HAP-1 (cell line): ENCODE data around the gene HTR1B.

Source experiments
- DNase-seq, 2 experiments: peaks; one replicate each; pipeline ENCODE4 v3.0.0-alpha.2; 2016 to 2020; ENCODE audit warnings: low spot score in 2 of 2
- H3K27me3 ChIP-seq: fragments of 250-450 bp; sonication (Bioruptor Pico); 2 replicates; pipeline ENCODE4 v1.5.1; 2020; ENCODE audit warnings: low read depth, mild to moderate bottlenecking, moderate library complexity
- H3K36me3 ChIP-seq: fragments of 250-450 bp; sonication (Bioruptor Pico); replicated peaks from 2 replicates; pipeline ENCODE4 v1.5.1; 2020; ENCODE audit warnings: mild to moderate bottlenecking
- H3K4me1 ChIP-seq: fragments of 250-450 bp; sonication (Bioruptor Pico); 2 replicates; pipeline ENCODE4 v1.5.1; 2020; ENCODE audit warnings: mild to moderate bottlenecking
- H3K4me3 ChIP-seq: fragments of 250-450 bp; sonication (Bioruptor Pico); 2 replicates; pipeline ENCODE4 v1.5.1; 2020; ENCODE audit warnings: mild to moderate bottlenecking, moderate library complexity
- H3K9me3 ChIP-seq: fragments of 250-450 bp; sonication (Bioruptor Pico); 2 replicates; pipeline ENCODE4 v1.5.1; 2020; ENCODE audit warnings: mild to moderate bottlenecking, moderate library complexity
- in situ Hi-C: fragments of 300-500 bp; cut with MboI; formaldehyde crosslinking; loops from 3 replicates; pipeline ENCODE4 v1.14.3; 2020; ENCODE audit warnings: low sequenced_read_pairs, inconsistent platforms, mixed read lengths

The HTR1B gene, protein sequence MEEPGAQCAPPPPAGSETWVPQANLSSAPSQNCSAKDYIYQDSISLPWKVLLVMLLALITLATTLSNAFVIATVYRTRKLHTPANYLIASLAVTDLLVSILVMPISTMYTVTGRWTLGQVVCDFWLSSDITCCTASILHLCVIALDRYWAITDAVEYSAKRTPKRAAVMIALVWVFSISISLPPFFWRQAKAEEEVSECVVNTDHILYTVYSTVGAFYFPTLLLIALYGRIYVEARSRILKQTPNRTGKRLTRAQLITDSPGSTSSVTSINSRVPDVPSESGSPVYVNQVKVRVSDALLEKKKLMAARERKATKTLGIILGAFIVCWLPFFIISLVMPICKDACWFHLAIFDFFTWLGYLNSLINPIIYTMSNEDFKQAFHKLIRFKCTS

DNA sequence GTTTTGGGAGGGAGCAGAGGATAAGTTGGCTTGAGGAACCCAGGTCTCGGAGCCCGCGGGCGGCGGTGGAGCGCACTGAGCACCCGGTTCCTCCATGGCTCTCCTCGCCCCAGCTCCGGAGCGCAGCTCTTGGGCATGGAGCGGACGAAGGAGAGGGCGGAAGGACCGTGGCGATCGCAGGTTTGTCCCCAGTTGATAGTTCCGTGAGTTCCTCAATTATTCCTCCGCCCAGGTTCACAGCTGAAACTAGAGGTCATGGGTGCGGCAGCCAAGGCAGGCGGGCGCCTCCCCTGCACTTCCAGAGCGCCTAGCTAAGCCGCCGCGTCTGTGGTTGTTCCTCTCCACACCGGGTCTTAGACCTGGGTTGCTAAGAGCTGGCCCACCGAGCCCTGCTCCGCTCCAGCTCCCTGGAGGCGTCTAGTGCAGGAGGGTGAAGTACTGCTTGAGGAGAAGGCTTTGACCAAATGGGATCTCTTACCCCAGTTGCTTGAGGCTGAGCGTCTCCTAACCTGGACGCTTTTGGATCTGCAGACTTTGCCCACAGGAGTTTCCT is at the start of gene HTR1B:
Gene HTR1B (minus strand): TSS at position 184 of the 553 bp plus-strand sequence. CDS start 88 bp downstream, at position 96.
- Histone ChIP-seq H3K4me1 (no peaks in the 10 kb centered on the region), H3K36me3 (no peaks in the 10 kb centered on the region), H3K27me3 (peaks cover 43% of the 10 kb centered on the region), H3K9me3 (no peaks in the 10 kb centered on the region), H3K4me3 (no peak within 1 kb of the TSS)
- no peak for DNase-seq
- in situ Hi-C loops, result loop anchor here (25.0 kb wide), 1 partner anchor 1526 kb away; no protein-coding TSS in a partner anchor

DNA sequence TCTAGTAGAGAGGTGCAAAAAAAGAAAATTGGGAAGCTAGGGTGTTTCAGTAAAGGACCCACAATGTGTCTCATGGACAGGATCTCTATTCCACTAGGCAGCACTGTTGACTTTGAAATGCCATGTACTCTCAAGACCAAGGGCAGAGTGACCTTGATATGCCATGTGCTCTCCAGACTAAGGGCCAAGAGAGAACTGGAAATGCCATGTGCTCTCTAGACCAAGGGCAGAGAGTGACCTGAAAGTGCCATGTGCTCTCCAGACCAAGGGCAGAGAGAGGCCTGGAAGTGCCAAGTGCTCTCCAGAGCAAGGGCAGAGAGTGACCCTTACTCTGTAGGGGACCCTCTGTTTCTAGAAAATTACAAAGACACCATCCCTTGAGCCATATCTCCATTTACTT is 49.3 kb upstream of the HTR1B start:
- Histone ChIP-seq H3K4me1 (no peaks in the 10 kb centered on the region), H3K27me3 (no peaks in the 10 kb centered on the region), H3K9me3 (no peaks in the 10 kb centered on the region), H3K36me3 (no peaks in the 10 kb centered on the region), H3K4me3 (no peak overlapping the region)
- in situ Hi-C loops, result no loop called here
- DNase-seq, result no peak

DNA sequence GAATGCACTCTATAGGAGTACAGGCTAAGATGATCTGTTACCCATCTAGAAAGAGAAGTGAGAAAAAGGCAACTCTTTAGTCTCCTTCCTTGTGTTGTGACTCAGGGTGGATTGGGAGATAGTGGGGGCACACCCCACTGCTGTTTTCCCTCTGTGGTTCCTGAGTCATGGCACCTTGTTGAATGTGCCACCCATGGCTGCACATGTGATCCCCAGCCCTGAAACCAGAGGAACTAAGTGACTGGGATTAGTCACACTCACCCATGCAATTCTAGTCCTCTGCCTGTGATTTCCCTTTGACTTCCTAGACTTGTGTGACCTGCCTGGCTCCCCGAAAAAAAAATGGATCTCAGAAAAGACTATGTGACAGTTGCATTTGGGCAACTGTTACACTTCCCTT is 48.6 kb upstream of the HTR1B start:
- Histone ChIP-seq H3K4me3 (no peak overlapping the region), H3K9me3 (no peaks in the 10 kb centered on the region), H3K36me3 (no peaks in the 10 kb centered on the region), H3K4me1 (no peaks in the 10 kb centered on the region), H3K27me3 (no peaks in the 10 kb centered on the region)
- in situ Hi-C loops, result no loop called here
- no peak for DNase-seq

DNA sequence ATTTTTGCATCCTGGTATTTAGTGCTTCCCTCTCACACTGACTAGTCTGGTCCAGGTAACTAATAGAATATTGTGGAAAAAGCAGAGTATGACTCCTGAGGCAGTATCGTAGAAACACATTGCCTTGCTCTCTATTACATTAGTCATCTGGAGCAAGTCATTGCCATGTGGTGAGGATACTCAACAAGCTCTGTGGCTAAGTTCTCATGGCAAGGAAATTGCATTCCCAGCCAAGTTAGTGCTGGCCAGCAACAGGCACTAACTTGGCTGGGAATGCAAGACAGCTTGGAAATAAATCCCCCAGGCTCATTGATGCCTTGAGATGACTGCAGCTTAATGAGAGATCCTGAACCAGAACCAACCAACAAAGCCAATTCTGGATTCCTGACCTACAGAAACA is 39.7 kb upstream of the HTR1B start:
- in situ Hi-C loops, result no loop called here
- no peak for DNase-seq
- no peaks in the 10 kb centered on the region for H3K27me3 ChIP-seq
- no peaks in the 10 kb centered on the region for H3K4me1 ChIP-seq
- H3K9me3 ChIP-seq, result no peaks in the 10 kb centered on the region
- H3K4me3 ChIP-seq, result no peak overlapping the region
- no peaks in the 10 kb centered on the region for H3K36me3 ChIP-seq

DNA sequence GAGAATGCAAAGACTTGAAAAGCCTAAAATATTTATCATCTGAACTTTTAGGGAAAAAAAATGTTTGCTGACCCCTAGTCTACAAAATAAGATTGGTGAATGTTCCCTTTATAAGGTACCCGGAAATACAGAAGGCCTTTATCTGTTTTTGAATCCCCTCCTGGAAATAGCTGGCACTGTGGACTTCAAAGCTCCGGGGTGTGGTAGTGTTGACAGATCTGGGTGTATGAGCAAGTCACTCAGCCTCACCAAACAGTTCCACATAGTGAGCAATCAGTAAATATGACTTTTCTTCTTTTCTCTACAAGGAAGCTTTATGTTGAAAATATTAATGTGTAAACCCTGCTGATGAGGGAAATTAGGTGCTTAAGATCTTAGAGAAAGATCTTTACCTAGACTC is 29.2 kb upstream of the HTR1B start:
- Histone ChIP-seq H3K27me3 (no peaks in the 10 kb centered on the region), H3K4me3 (no peak overlapping the region), H3K9me3 (no peaks in the 10 kb centered on the region), H3K4me1 (no peaks in the 10 kb centered on the region), H3K36me3 (no peaks in the 10 kb centered on the region)
- in situ Hi-C loops, result no loop called here
- no peak for DNase-seq

DNA sequence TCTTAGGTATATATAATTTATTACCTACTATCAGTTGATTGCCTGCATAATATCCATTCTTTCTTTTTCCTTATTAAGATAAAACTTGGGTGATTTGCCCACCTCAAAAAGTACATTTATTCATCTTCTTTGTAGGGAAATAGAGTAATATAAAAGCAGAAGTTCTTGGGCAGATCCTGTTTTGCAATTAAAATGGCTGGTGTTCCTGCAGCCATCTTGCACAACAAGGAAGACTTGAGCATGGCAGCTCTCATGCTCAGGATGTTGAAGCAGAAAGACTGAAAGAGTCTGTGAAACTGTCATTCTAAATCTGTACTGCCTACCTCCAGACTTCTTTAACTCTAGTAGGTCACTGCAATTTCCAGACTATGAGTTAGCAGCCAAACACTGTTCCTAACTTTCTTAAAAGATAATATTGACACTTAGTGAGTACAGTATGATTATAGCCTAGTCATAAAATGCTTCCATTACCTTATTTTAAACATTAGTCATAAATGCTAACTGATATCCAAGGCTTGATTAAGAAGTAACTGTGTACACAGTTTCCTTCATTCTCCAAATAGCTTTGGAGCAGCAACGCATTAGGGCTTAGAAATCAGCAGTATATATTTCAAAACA is 24.6 kb upstream of the HTR1B start:
- in situ Hi-C loops, result no loop called here
- no peaks in the 10 kb centered on the region for H3K4me1 ChIP-seq
- no peak overlapping the region for H3K4me3 ChIP-seq
- no peaks in the 10 kb centered on the region for H3K36me3 ChIP-seq
- no peak for DNase-seq
- H3K9me3 ChIP-seq, result no peaks in the 10 kb centered on the region
- no peaks in the 10 kb centered on the region for H3K27me3 ChIP-seq

DNA sequence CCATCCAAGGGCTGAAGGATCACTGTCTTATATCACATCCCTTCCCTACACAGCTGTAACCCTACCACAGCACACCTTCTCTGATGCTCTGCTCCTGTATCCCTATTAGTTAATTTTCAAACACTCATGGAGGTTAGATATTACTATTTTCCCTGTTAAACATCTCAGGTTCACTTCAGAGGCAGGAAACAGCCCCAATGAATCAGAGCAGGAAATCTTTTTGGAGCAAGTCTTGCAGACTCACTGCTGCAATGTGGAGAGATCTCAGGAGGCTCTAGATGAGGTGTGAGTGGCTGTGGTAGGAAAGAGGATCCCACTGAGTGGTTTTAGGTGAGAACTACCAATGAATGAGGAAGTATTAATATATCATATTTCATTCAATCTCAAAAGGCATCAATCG is 19.7 kb upstream of the HTR1B start:
- Histone ChIP-seq H3K4me3 (no peak overlapping the region), H3K4me1 (no peaks in the 10 kb centered on the region), H3K9me3 (no peaks in the 10 kb centered on the region), H3K36me3 (no peaks in the 10 kb centered on the region), H3K27me3 (no peaks in the 10 kb centered on the region)
- DNase-seq, result no peak
- in situ Hi-C loops, result no loop called here

DNA sequence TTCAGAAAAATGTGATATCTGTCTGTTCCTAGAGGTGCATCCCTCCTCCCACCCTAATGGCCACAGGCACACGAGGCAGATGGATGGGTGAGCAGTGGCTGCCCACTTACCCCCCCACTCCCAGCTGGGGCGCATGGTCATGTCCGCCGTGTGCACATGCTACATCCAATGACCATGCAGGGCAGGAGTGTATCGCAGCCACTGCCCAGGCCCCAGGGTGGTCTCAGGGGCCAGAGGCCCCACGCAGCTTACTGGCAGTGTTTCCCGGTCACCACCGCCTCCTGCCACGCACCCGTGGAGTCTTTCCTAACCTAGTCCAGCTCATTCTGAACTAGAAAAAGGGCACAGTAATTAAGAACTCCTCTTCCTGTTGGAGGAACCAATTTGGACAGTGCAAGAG is 11.7 kb upstream of the HTR1B start:
- no peaks in the 10 kb centered on the region for H3K9me3 ChIP-seq
- no peaks in the 10 kb centered on the region for H3K36me3 ChIP-seq
- H3K4me3 ChIP-seq, result no peak overlapping the region
- no peaks in the 10 kb centered on the region for H3K4me1 ChIP-seq
- DNase-seq, result no peak
- in situ Hi-C loops, result loop anchor here (25.0 kb wide), 1 partner anchor 1538 kb away; no protein-coding TSS in a partner anchor
- H3K27me3 ChIP-seq, result no peaks in the 10 kb centered on the region

DNA sequence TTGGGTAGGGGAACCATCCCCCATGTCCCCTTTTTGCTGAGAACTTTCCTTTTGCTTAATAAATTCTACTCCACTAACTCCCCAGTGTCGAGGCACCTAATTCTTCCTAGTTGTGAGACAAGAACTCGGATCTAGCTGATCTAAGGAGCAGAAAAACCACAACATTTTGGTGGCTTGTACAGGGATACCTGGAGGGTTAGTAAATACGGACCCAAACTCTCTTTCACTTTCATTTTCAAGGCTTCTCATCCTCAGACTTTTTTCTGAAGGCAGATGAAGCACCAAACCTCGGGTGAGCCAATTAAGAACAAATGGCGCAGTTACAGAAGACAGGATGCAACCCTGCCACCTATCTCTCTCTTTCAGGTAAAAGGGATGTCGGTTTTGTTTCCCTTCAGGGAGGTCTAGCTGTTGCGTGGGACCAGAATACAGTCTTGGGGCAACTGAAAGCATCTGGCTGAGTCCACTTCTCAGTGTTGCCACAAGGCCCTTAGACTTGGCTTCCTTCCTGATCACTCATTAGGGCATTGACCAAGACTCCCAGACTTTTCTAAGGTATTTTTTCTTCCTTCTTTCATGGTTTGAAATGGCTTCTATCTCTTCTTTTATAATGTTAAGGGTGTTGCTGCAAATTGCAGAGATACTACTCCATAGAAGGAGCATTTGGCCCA is 11.1 kb upstream of the HTR1B start:
- no peaks in the 10 kb centered on the region for H3K4me1 ChIP-seq
- no peak overlapping the region for H3K4me3 ChIP-seq
- H3K27me3 ChIP-seq, result no peaks in the 10 kb centered on the region
- in situ Hi-C loops, result loop anchor here (25.0 kb wide), 1 partner anchor 1537 kb away; no protein-coding TSS in a partner anchor
- H3K9me3 ChIP-seq, result no peaks in the 10 kb centered on the region
- DNase-seq, result no peak
- no peaks in the 10 kb centered on the region for H3K36me3 ChIP-seq

DNA sequence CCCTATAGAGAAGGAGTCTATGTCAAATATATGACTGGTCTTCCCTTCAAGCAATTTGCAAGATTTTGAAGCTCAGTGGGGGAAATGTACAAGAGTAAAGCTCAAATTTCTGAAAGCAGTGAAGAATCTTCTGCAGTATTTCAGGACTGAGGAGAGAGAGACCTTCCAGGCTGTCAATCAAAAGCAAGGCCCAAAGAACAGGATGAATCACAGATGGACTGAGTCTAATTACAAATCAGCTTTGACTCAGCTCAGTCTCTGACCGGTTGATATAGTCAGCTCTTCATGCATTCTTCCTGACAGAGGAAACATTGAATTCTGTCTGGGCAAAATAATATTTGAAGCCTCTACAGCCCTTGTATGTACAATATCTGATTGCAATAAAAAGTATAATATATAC is 7.7 kb upstream of the HTR1B start:
- DNase-seq, result no peak
- Histone ChIP-seq H3K4me3 (no peak overlapping the region), H3K27me3 (peaks cover 6% of the 10 kb centered on the region; the same call in 1 of the 2 replicates), H3K4me1 (no peaks in the 10 kb centered on the region), H3K36me3 (no peaks in the 10 kb centered on the region), H3K9me3 (no peaks in the 10 kb centered on the region)
- in situ Hi-C loops, result loop anchor here (25.0 kb wide), 1 partner anchor 1534 kb away; no protein-coding TSS in a partner anchor

DNA sequence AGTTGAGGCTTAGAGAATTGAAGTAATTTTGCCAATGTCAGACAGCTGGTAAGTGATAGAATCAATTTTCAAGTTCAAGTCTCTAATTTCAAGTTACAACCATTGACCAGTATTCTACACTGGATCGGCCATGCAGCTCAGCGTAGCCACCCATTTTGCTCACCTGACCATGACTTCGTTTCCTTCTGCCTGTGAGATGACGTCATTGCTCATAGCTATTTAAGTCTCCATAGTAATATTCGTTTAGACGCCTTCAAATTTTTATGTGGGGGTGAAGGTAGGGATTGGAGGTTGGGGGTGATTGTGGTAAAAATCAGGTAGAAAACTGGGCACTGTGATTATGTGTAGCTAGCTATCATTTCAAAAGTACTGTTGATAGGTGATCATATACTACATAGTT is 5.6 kb upstream of the HTR1B start:
- peaks cover 26% of the 10 kb centered on the region for H3K27me3 ChIP-seq

DNA sequence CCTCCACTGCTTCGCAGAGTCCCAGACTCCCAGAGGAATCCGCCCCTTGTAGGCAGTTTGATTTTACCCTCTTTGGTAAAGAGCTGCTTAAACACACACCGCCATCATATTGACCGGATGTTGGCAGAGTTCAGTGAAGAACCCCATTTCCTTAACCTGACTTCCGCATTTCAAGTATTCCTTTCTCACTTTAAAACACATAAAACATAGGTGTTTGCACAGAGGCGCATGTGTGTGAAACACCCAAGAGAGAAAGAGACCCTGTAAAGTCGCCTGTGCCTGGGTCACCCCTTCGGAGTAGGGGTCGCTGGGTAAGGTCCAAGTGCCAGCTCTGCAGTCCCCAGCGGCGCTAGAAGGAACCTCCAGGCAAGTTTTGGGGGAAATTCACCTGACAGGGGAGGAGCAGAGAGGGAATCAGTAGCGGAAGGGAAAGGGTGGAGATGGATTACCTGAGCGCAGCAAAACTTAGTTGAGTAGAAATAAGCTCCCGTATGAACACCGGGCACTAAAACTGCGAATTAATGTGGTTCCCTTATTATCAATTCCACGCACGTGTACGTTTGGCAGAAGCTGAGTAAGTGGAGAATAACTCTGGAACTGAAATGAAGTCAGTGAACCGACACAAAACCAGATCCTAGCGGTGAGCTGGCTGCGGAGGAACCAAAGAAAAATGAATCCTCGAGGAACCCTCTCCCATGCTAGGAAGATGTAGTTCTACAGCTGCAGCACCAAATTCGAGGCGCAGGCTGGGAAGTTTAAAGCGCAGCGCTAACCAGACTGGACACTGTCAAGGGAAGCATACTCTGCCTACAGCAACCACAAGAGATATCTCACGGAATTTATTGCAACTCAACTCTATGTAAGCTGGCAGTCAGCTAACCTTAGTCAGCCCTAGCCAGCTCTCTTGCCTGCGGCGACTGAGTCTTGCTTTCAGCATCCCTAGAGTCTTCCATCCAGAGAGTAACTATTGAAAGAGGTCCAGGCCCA is 3.5 kb upstream of the HTR1B start:
- peaks cover 43% of the 10 kb centered on the region for H3K27me3 ChIP-seq
- in situ Hi-C loops, result loop anchor here (25.0 kb wide), 1 partner anchor 1529 kb away; no protein-coding TSS in a partner anchor
- DNase-seq, result no peak
- H3K4me3 ChIP-seq, result no peak overlapping the region
- no peaks in the 10 kb centered on the region for H3K9me3 ChIP-seq
- H3K4me1 ChIP-seq, result no peaks in the 10 kb centered on the region
- no peaks in the 10 kb centered on the region for H3K36me3 ChIP-seq

More for the DNA sequence above, 5.6 kb upstream of the HTR1B start:
- DNase-seq, result no peak
- H3K4me3 ChIP-seq, result no peak overlapping the region
- no peaks in the 10 kb centered on the region for H3K36me3 ChIP-seq
- H3K4me1 ChIP-seq, result no peaks in the 10 kb centered on the region
- in situ Hi-C loops, result loop anchor here (25.0 kb wide), 1 partner anchor 1532 kb away; no protein-coding TSS in a partner anchor
- H3K9me3 ChIP-seq, result no peaks in the 10 kb centered on the region

DNA sequence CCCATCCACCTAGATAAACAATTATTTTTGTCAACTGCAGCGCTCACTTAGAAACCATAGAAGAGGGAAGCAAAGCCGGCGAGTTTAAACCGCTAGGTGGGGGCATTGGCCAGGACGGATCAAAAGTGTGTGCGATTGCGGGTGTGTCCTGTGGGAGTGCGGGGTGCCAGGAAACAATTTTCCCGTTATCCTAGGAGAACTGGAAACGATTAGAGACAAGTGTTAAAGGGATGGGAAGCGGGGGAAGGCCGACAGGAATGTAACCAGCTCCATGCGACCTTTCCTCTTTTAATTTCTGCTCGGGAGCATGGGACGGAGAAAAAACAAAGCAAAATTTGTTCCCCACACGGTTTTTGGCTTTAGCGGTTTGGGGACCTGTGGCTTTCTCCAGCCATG is 2.8 kb upstream of the HTR1B start:
- Histone ChIP-seq H3K4me3 (no peak overlapping the region), H3K36me3 (no peaks in the 10 kb centered on the region), H3K27me3 (peaks cover 43% of the 10 kb centered on the region), H3K9me3 (no peaks in the 10 kb centered on the region), H3K4me1 (no peaks in the 10 kb centered on the region)
- in situ Hi-C loops, result loop anchor here (25.0 kb wide), 1 partner anchor 1529 kb away; no protein-coding TSS in a partner anchor
- DNase-seq, result peak; percentile 27 to 64
